ENCODE results near the gene FAM9A.

Gene FAM9A

GRCh38 chrX:8801041-8801599 is at the start of gene FAM9A:
TSS of gene FAM9A (minus strand) at chrX:8801383. CDS start at chrX:8800171, 1,212 bp downstream.
- DNase-seq (ENCODE audit: extremely low read depth in 1 of 2, low read depth in 1 of 2): no peak

DNA sequence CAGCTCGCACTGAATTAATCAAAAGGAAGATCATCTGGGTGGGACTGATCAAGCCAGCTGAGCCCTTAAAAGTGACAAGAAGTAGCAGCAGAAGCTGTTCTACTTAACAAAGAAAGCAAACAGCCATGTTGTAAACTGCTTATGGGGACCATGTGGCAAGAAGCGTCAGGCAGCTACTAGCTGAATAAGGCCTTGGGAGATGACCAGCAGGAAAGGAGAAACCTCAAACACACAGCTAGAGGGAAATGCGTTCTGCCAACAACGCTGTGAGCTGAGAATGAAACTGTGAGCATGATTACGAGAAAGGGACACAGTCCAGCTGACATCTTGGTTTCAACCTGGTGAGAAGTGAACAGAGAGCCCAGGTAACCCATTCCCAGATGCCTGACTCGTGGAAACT is 49.3 kb upstream of the FAM9A start:
- DNase-seq (ENCODE audit: extremely low read depth in 1 of 2, low read depth in 1 of 2): no peak

DNA sequence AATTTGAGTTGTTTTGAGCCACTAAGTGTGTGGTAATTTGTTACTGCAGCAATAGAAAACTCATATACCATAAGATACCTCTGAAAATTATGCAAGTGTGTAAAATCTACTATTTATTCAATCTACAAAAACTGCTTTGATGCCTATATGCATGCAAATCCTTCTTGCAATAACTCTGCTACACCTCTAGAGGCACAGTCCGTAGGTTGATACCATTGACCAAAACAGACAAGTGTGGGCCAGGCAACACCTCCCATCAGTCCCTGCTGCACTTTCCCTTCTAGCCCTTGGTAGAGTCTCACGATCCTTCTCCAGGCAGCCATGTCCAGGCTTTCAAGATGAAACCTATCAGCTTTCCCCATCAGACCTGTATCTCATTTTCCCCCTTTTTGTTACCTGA is 48.8 kb upstream of the FAM9A start:
- DNase-seq (ENCODE audit: extremely low read depth in 1 of 2, low read depth in 1 of 2): no peak

GRCh38 chrX:8849458-8849857 is 48.3 kb upstream of the FAM9A start:
- no peak for DNase-seq (ENCODE audit: extremely low read depth in 1 of 2, low read depth in 1 of 2)

DNA sequence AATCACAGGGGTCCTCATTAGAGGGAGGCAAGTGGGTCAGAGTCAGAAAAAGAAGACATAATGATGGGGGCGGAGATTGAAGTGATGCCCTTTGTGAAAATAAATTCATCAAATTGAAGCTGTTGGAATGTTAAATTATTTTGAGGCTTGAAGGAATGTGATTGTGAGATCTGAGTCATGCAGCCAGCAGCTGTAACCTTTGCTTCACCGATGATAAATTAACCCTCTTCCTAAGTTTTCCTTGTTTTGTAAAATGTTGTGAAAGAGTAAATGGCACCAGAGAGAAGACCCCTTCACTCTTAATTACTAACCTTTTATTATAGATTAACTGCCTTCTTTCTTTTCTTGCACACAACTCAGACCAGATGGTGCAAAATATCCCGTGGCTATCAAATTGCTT is 47.7 kb upstream of the FAM9A start:
- no peak for DNase-seq (ENCODE audit: extremely low read depth in 1 of 2, low read depth in 1 of 2)

GRCh38 chrX:8848441-8848840 is 47.3 kb upstream of the FAM9A start:
- no peak for DNase-seq (ENCODE audit: extremely low read depth in 1 of 2, low read depth in 1 of 2)

- no peak for DNase-seq (ENCODE audit: extremely low read depth in 1 of 2, low read depth in 1 of 2)
These were observed 46.2 kb upstream of the FAM9A start for GRCh38 chrX:8847360-8847759.

- no peak for DNase-seq (ENCODE audit: extremely low read depth in 1 of 2, low read depth in 1 of 2)
These were observed 45.1 kb upstream of the FAM9A start for GRCh38 chrX:8846266-8846665.

DNA sequence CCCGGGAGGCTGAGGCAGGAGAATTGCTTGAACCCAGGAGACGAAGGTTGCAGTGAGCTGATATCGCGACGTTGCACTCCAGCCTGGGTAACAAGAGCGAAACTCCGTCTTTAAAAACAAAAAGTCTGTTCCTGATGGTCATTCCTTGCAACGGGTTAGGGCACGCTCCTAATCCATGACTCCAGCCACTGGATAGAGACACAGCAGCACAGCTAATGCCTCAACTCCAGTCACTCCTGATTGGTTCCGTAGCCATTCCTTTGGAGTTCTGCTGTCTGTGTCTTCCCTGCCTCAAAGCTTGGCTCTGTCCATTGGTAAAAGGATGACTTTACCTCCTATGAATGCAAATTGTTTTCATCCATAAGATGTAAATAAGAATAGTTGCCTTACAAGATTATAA is 44.3 kb upstream of the FAM9A start:
- no peak for DNase-seq (ENCODE audit: extremely low read depth in 1 of 2, low read depth in 1 of 2)

DNA sequence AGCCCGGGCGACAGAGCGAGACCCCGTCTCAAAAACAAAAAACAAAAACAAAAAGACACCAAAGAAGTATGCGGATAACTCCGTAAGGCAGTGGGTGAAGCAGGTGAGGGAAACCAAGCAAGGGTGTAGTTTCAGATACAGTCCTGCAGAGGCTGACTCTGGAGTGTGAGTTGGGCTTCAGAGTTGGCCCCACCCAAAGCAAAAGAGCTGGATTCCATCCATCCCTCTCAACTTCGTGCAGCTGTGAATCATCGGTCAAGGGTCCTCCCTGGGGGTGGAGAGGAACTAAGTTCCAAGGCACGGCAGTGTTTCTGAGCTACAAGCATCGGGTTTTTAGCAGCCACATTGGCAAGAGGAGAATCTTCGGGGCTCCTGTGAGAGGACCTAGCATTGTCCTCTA is 43.9 kb upstream of the FAM9A start:
- DNase-seq (ENCODE audit: extremely low read depth in 1 of 2, low read depth in 1 of 2): no peak

DNA sequence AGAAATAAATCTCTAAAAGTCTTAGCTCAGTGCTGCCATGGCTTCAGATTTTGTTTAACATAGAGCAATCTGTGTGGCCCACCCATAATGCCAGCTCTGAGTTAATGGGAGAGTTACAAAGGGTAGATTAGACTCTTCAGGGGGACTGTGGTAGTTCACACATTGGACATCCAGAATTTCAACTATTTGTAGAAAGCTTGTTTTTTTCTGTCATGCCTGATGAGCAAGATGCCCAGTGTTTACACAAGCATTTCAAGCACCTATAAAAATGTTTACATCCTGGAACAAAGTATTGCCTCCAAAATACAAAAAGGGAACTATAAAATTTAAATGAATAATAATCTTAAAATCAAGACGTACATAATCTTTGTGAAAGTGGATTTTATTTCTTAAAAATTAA is 43.0 kb upstream of the FAM9A start:
- no peak for DNase-seq (ENCODE audit: extremely low read depth in 1 of 2, low read depth in 1 of 2)

GRCh38 chrX:8841911-8842310 is 40.7 kb upstream of the FAM9A start:
- no peak for DNase-seq (ENCODE audit: extremely low read depth in 1 of 2, low read depth in 1 of 2)

DNA sequence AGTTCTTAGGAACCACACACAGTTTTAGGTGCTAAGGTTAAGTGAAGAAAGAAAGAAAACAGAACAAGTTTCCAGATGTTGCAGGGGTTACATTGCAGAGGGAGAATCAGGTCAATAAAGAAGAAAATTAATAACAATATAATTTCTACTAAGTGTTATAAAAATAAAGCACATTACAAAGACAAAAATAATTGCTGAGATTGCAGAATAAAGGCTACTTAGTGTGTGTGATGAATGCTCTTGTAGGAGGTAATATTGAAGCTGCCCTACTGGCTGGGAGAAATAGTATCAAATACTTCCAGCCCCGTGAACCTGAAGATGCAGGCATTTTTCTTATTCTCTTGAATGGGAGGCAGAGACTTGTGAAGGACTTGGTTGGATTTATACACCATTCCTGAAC is 33.2 kb upstream of the FAM9A start:
- no peak for DNase-seq (ENCODE audit: extremely low read depth in 1 of 2, low read depth in 1 of 2)

- DNase-seq (ENCODE audit: extremely low read depth in 1 of 2, low read depth in 1 of 2): no peak
These were observed 31.6 kb upstream of the FAM9A start for GRCh38 chrX:8832582-8833378.

DNA sequence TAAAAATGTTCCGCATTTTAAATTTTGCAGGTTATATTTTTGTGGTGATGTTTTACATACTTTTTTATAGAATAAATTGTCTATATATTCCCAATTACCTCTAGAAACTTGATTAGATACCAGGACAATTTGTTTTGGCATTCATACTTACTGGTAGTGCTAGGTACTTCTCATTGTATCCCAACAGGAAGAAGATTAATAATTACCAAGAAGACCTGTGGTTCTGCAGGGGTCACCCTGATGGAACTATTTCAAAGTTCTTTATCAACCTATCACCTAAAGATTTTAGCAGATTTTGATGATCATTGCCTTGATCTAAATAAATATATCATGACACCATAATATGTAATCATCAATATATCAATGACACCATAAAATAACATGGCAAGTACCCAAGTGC is 22.5 kb upstream of the FAM9A start:
- no peak for DNase-seq (ENCODE audit: extremely low read depth in 1 of 2, low read depth in 1 of 2)

DNA sequence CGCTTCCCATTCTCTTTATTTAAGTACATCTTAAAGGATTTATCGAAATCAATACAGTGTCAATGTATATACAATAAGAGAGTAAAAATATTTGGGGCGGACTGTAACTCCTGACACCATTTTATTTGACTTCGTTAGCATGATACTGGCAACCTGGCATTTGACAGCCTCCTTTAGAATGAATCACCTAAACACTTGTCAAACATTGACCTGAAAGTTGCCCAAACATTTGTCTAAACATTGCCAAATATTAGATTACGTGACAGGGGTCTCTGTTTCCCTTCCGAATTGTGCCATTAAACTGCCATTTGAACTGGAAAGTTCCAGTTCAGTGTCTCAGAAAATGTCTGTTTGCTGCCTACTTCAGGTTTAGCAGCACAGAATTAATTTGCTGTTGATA is 20.8 kb upstream of the FAM9A start:
- DNase-seq (ENCODE audit: extremely low read depth in 1 of 2, low read depth in 1 of 2): no peak

DNA sequence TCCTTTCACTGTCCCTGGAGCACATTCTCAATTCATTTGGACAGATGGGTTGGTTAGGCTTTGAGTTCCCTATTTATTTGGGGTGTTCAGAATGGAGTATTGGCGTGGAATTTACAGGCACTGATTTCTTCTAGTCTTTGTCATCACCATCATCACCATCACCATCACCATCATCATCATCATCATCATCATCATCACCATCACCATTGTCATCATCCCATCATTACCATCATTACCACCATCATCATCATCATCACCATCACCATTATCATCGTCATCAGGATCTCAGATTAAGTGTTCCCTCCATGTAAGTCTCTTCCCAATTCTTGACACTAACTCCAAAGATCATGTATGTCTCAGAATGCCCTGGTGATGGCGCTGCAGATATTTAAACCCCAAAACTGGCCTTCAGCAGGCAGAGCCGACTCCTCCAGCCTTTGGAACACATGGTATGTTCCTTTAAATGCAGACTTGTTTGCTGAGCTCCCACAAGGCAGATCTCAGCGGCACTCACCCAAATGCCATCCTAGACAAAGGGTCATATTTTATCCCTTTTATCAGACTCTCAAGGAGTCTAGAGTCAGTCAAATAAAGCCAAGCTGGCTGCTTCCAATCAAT is 19.8 kb upstream of the FAM9A start:
- no peak for DNase-seq (ENCODE audit: extremely low read depth in 1 of 2, low read depth in 1 of 2)

GRCh38 chrX:8815460-8816065 is 14.4 kb upstream of the FAM9A start:
- DNase-seq (ENCODE audit: extremely low read depth in 1 of 2, low read depth in 1 of 2): no peak

DNA sequence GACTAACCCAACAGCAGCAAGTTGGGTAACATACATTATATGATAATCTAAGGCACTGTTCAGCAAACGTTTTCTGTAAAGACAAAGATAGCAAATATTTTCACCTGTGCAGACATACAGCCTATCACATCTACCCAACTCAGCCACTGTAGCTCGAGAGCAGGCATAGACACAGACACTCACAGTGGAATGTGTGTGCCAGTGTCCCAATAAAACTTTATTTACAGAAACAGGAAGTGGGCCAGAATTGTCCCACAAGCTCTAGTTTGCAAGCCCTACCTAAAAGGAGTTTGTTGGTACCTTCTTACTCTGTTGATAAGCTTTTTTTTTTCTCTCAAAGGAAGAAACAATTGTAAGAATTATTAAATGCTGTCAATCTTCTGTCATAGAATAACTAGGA is 11.9 kb upstream of the FAM9A start:
- no peak for DNase-seq (ENCODE audit: extremely low read depth in 1 of 2, low read depth in 1 of 2)

GRCh38 chrX:8811611-8812010 is 10.4 kb upstream of the FAM9A start:
- DNase-seq (ENCODE audit: extremely low read depth in 1 of 2, low read depth in 1 of 2): no peak

- no peak for DNase-seq (ENCODE audit: extremely low read depth in 1 of 2, low read depth in 1 of 2)
These were observed 7.5 kb upstream of the FAM9A start for GRCh38 chrX:8808661-8809060.

GRCh38 chrX:8805974-8806373 is 4.8 kb upstream of the FAM9A start:
- no peak for DNase-seq (ENCODE audit: extremely low read depth in 1 of 2, low read depth in 1 of 2)

All from activated CD8-positive, alpha-beta memory T cell treated with anti-CD3 and anti-CD28 coated beads for 1 hour (primary cell).